HG03103 (cell line): Measurements from ENCODE around the gene ZFC3H1.

Experiments used
- ATAC-seq: cut with Tn5 transposase; IDR thresholded peaks from one replicate; pipeline ENCODE4 v1.9.1; 2021; ENCODE audit warnings: low read depth; ENCODE audit not compliant: unreplicated experiment

Gene ZFC3H1

DNA sequence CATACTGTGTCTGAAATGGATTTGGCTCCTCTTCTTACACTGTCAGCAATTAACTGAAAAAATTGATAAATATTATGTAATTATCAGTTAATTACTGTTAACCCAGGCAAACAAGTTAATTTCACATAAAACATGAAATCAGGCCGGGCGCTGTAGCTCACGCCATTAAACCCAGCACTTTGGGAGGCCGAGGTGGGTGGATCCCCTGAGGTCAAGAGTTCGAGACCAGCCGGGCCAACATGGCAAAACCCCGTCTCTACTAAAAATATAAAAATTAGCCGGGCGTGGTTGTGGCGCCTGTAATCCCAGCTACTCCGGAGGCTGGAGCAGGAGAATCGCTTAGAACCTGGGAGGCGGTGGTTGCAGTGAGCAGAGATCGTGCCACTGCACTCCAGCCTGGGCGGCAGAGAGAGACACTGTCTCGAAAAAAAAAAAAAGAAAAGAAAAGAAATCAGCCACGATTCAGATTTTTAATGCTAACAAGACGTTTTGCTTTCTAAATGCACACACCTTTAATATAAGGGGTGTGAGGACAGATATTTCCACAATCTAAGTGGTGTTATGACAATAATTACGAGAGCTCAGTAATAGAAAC lies 21.8 kb upstream of the ZFC3H1 start:
- ATAC-seq, result no peak

DNA sequence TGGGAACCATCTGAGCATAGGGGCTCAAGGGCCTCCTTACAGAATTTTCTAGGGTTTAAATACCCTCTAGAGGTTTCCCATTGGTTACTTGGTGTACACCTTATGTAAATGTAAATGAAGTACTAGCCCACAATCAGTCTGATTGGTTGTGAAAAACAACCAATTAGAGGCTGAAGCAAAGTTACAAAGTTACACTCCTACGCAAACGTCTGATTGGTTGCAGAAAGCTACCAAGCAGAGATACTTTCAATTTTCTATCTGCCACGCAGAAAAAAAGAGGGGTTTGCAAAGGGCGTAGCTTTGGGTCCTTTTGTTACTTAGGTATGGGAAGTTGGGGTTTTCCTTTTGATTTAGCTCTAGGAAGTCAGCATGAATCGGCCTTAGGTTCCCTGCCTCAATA lies 20.4 kb upstream of the ZFC3H1 start:
- no peak for ATAC-seq

DNA sequence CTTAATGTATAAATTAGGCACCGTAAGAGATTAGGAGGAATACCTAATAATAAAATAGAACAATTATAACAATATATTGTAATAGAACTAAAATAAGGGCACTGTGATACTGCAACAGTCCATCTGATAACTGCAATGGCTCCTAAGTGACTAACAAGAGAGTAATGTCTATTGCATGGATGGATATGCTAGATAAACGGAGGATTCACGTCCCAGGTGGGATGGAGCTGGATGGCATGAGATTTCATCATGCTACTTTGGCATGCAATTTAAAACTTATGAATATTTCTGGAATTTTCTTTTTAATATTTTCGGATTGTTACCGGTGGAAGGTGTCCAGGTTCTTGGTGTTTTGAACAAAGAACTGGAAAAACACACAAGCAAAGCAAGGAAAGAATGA lies 20.0 kb upstream of the ZFC3H1 start:
- ATAC-seq, result no peak

DNA sequence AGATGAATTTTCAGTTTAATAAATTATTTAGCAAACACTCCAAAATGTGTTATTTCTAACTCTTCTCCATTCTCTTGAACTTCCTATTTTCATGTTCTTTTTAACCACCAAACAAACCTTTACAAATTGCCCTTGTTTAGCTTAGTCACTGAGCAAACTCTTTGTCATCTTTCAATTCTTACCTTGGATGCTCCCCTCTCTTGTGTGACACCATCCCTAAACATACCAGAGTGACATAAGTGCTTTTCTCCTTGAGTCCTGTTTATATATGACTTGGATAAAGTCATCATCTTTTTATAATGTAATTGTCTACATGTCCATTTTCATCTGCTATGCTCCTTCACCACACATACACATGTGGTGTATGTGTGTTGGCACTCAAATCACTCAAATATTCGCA lies 18.8 kb upstream of the ZFC3H1 start:
- no peak for ATAC-seq

DNA sequence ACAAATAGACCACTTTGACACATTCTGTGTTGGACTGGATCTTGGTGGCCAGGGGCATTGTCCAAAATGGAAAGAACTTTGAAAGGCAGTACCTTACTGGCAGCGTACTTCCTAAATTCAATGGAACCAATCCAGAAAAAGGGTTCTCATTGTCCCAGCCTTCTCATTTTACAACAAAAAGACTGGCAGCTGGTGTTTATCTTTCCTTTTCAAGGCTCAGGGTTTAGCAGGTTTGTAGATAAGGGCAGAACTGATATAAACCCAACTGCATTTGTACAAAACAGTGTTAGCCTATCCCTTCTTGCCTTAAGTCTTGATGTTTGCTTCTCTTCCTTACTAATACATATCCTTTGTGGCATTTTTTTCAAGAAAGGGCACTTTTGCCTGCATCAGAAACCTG lies 8.2 kb upstream of the ZFC3H1 start:
- ATAC-seq, result no peak

DNA sequence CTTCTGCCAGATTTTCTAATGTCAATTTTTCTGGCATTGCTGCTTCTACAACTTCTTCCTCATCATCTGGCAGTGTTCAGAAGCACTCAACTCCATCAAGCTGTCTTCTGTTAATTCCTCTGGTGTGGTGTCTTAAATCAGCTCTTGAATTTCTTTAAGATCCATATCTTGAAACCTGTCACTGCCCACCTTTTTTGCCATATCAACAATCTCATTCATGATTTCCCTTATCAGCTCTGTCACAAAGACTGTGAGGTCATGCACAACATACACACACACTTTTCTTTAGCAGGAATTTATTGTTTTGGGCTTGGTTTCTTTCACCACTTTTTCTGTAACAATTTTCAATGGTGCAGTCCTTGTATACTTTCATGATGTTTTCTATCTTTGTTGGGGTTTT lies 7.7 kb upstream of the ZFC3H1 start:
- no peak for ATAC-seq

DNA sequence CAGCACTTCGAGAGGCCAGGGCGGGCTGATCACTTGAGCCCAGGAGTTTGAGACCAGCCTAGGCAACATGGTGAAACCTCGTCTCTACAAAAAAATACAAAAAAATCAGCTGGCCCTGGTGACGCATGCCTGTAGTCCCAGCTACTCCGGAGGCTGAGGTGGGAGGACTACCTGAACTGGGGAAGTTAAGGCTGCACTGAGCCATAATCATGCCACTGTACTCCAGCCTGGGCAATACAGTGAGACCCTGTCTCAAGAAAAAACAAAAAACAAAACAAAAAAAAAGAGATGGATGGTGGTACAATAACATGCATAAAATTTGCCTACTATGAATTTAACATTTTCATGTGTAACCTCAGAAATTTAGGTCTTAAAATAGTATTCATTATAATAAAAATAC lies 2.6 kb upstream of the ZFC3H1 start:
- no peak for ATAC-seq

DNA sequence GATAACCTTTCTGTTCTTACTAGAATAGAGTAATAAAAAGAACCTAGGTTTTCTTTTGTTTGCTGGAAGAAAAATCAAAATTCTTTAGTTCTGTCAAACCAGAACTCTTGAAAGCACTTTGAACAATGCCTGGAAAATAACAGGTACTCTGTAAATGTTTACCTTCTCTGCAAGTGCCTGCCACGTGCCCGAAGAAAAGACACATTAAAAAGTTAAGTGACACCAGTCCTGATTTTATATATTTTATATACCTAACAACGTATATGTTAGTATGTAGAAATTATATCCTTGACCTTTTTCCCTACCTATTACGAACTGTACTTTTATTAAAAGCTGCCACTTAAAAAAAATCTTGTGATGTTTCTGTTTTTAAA lies 1.4 kb upstream of the ZFC3H1 start:
- ATAC-seq, result no peak

DNA sequence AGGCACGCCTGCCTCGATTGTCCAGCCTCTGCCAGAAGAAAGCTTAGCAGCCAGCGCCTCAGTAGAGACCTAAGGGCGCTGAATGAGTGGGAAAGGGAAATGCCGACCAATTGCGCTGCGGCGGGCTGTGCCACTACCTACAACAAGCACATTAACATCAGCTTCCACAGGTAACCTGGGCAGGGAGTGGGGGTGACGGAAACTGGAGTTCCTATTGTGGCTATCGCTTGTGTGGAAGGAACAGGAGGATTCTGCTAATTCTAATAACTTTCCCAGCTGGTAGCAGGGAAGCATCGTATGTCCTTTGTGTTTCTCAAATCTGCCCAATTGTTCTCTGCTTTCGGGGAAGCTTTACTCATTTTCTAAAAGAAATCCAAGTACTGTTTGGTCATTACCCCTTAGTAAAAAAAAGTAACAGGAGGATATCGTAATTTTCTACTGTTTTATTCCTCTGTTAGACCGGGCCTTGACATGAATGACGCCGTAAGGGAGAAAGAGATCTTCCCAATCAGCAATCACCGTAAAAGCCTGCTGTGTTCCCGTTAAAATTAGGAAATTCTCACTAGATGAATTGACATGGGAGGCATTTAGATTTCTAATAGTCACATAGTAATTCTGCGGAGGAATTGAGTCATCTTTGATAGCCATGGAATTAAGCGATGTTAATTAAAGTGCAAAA lies 902 bp upstream of the ZFC3H1 start:
- ATAC-seq, result peak; percentile 8

DNA sequence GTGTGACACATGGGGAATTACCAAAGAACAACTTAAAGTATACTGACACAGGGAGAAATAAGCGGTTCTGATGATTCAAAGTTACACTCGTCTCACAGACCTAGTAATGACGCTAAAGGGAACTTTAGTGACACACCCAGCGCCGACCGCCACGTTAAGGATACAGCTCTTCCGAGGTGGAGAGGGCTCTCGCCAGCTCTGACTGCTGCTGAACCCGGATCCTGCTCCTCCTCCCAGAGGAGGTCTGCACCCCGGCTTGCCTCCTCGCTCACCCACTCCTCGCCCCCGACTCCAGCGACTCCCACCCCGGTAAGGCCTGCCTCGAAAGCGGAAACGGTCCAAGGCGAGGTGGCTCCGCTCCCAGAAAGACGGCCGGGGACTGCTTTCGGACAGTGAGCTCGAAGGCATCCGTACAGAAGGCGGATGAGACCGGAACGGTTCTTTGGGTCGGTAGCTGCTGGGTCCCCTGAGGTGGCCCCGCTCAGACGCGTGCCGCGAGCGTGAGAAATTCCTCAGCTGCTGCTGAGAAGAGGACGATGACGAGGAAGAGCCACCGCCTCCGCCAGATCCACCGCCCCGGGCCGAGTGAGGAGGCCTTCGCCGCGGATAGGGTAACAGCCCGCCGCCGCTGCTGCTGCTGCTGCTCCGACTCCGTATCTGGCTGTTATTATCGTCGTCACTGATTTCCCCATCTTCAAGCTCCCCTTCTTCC lies 643 bp downstream of the ZFC3H1 start:
- peak; percentile 16 for ATAC-seq

DNA sequence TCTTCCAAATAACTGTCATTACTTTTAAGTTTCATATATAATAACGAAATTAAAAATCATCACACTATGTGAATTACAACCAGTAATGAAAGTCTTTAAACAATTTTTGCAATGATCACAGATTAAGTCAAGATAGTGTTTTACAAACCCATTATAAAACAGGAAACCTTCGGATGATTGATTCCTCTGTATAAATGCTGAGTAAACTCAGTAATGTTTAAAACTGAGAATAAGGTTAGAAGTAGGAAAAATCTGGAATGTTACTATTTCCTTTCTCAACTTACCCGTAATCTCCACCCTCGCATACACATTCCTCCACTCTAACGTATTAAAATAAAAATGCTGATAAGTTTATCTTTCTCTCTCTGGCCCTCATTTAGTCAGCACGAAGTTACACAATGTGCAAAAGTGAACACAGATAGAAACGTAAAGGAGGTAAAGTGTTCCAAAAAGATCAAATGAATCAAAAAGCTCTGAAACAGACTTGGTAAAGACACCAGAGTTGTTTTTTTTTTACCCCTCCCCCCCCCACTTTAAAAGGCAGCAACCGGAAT lies 1.6 kb downstream of the ZFC3H1 start:
- no peak for ATAC-seq

DNA sequence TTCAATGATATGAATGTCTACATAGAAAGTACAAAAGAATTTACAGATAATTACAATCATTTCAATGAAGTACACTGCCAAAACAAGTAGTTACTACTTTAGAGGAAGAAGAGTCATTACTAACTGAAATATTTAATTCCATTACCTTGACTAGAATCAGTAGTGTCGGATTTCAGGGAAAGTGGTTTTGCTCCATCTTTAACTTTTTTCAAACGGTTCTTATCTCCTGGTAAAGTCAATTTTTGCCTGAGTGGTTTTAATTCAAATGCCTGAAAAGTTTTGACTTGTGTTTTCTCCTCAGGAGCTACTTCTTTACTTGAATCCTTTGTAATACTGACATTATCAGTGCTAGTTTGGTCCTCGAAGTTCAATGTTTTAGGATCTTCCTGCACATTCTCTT lies 6.9 kb downstream of the ZFC3H1 start:
- ATAC-seq, result no peak

DNA sequence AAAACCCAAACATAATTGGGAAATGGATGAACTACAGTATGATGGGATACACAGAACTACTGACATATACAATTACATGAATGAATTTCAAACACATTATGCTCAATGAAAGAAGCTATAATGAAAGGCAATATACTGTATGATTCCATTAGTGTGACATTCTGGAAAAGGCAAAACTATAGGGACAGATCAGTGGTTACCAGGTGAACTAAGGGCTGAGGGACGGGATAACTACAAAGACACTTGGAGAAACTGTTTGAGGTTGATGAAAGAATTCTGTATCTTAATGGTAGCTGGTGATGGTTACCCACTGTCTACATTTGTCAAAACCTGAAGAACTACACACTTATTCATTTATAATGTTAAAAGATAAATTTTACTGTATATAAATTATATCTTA lies 7.7 kb downstream of the ZFC3H1 start:
- no peak for ATAC-seq

DNA sequence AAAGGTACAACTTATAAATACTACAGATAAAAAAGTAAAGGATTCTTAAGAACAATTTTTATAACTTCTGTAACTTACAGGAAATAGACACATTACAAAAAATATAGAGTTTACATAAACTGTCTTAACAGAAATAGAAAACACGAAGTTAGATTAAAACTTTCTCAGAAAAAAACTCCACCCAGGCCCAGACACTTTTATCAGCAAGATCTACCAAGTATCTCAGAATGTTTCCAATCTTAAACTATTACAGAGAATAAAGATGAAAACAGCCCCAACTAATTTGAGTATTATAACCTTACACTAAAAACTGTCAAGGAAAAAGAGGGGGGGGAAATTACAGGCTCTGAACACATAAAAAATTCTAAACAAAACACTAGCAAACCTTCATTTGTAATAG lies 8.2 kb downstream of the ZFC3H1 start:
- no peak for ATAC-seq

DNA sequence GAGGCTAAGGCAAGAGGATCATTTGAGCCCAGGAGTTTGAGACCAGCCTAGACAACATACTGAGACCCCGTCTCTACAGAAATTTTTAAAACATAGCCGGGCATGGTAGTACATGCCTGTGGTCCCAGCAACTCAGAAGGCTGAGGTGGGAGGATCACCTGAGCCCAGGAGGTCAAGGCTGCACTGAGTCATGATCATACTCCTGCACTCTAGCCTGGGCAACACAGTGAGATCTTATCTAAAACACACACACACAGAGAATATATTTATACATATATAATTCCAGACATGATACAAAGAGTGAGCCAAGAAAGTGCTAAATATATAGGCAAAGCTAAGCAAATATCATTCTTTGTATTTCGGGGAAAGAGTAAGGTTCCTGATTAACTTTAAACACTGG lies 9.4 kb downstream of the ZFC3H1 start:
- no peak for ATAC-seq

DNA sequence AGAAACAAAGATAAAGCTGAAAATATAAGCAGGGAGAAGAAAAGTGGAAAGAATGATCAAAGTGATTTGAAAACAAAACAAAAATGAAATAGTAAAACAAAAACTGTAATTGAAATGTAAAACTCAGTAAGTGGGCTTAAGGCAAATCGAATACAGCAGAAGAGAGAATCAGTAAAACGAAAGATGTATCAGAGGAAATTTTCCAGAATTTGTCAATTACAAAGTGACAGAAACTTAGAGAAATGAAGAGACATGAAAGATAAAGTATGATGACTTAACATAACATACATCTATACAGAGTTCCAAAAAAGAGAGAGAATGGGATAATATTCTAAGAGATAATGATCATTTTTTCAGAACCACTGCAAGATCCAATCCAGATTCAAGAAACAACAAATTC lies 10.5 kb downstream of the ZFC3H1 start:
- ATAC-seq, result no peak

DNA sequence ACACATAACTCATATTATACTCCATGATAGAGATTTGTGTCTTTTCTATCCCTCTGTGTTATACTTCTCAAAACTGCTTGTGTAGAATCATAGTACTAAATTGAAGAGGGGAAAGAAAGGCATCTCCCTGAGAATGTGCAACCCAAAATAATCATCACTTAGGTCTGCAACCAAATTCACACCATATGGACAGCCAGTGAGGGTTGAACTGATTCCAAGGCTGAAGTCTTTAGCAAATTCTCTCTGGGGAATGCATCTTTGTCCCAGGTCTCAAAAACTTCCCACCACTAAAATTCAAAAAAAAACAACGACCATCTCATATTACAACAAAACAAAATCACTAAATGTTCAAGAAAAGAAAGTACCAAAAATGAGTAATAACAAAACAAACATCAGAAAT lies 11.0 kb downstream of the ZFC3H1 start:
- no peak for ATAC-seq

DNA sequence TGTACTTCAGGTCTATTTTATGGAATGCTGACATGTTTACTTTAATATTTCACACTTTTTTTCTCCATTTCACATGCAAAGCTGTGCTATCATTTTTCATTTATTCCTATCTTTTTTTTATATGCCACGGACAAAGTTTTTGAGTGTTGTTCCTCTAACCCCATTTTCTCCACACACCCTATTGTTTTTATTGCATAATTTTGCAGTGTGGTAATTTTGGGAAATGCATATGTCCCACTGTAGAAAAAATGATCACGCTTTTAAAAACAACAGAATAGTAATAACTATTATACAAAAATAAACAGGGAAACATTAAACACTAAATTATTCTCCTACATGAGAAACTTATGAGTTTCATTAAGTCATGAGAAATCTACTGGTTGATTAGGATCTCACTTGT lies 14.2 kb downstream of the ZFC3H1 start:
- no peak for ATAC-seq

DNA sequence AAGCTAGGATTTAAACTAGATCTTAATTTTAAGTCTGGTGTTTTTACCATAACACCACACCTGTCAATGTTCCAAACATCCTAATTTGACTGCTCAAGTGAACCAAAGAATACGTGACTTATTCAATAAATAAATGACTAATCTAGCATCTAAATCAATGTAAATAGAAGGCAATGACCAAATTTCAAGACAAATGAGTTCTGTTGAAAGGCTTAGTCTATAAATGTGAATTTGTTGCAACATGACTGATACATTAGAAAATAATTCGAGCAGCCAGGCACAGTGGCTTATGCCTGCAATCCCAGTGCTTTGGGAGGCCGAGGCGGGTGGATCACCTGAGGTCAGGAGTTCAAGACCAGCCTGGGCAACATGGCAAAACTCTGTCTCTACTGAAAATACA lies 15.1 kb downstream of the ZFC3H1 start:
- ATAC-seq, result no peak

DNA sequence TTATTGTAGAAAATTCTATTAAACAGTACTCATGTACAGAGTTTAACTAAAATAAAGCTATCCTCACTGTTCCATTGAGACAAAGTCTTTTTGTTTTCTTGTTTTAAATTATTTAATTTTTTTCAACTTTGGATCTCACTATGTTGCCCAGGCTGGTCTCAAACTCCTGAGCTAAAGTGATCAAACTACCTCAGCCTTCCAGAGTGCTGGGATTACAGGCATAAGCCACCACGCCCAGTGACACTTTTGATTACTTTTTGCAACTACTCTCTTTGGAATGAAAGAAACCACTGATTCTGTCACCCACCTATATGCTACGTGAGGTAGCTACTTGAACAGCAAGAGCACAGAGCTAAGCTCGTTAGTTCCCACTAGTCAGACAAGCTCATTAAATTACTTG lies 17.1 kb downstream of the ZFC3H1 start:
- no peak for ATAC-seq

DNA sequence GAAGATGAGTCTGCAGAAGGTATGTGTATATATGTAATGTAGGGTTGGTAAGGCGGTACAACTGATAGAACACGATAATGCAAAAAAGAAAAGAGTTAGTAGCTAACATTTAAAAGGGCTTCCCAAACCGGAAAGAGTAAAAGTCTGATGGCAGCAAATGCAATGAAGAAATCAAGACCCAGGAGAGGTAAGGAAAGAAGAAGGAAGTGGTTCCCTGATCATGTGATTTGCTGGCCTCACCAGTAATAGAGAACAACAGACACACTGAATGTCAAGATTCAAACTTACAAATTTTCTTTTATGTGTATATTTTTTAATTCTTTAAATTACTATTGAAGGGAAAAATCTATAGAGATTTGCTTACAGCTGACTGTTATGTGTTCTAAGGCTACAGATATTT lies 18.4 kb downstream of the ZFC3H1 start:
- ATAC-seq, result no peak

DNA sequence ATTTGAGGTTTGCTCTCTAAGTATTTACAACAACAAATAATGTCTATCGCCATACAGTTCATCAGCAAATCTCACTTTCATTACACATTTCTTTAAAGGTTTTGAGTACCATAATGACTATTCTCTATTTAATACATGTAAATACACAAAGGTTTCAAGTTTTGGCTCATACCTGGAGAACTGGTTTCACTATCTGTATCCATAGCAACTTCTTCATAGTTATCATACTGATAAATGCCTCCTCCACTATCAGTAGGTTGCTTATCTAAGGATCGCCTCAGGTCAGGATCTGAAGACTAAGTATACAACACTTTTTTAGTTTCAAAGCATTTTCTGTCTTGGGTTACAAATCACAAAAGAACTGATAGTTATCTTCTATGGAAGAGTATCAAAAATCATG lies 21.4 kb downstream of the ZFC3H1 start:
- ATAC-seq, result peak; percentile 46
